ENCODE measurements around the gene NME2.
"Not testable (repeated sequence)": the region's sequence is repeated elsewhere in the genome, so short reads cannot be mapped to it uniquely, and the experiment has no call there.

The NME2 gene

GRCh38 chr17:51153210-51154072 lies 12.8 kb upstream of the NME2 start, which contains the start of gene NME1:
TSS of gene NME1 (plus strand) at chr17:51153559. CDS start at chr17:51155655, 2,096 bp downstream.
- DNase-seq, result peak; percentile 98

GRCh38 chr17:51154176-51154575 lies 12.0 kb upstream of the NME2 start:
- no peak for DNase-seq

- no peak for DNase-seq
Measured at GRCh38 chr17:51155416-51155815, 10.8 kb upstream of the NME2 start.

GRCh38 chr17:51159604-51160003 lies 6.6 kb upstream of the NME2 start:
- no peak for DNase-seq

GRCh38 chr17:51161541-51161940 lies 4.7 kb upstream of the NME2 start:
- no peak for DNase-seq

GRCh38 chr17:51164911-51165679 lies 1.1 kb upstream of the NME2 start:
- no peak for DNase-seq

- DNase-seq, result peak; percentile 77
Measured at GRCh38 chr17:51165680-51166197, 472 bp upstream of the NME2 start.

- peak; percentile 38 for DNase-seq
Measured at GRCh38 chr17:51166987-51167931, 1.0 kb downstream of the NME2 start.

- DNase-seq, result no peak
Measured at GRCh38 chr17:51169340-51169739, 3.1 kb downstream of the NME2 start.

- no peak for DNase-seq
Measured at GRCh38 chr17:51170736-51171135, 4.5 kb downstream of the NME2 start.

GRCh38 chr17:51172030-51172429 lies 5.8 kb downstream of the NME2 start:
- not testable (repeated sequence) for DNase-seq

GRCh38 chr17:51180486-51180885 lies 14.3 kb downstream of the NME2 start:
- no peak for DNase-seq

- no peak for DNase-seq
Measured at GRCh38 chr17:51184124-51184523, 17.9 kb downstream of the NME2 start.

GRCh38 chr17:51185763-51186332 lies 19.6 kb downstream of the NME2 start:
- no peak for DNase-seq

GRCh38 chr17:51188271-51188833 lies 22.1 kb downstream of the NME2 start:
- DNase-seq, result no peak

- DNase-seq, result no peak
Measured at GRCh38 chr17:51189162-51189561, 23.0 kb downstream of the NME2 start.

- no peak for DNase-seq
Measured at GRCh38 chr17:51189628-51190027, 23.4 kb downstream of the NME2 start.

- no peak for DNase-seq
Measured at GRCh38 chr17:51191895-51192294, 25.7 kb downstream of the NME2 start.

- no peak for DNase-seq
Measured at GRCh38 chr17:51197754-51198153, 31.5 kb downstream of the NME2 start.

- no peak for DNase-seq
Measured at GRCh38 chr17:51200295-51200694, 34.1 kb downstream of the NME2 start.

GRCh38 chr17:51200846-51201245 lies 34.6 kb downstream of the NME2 start:
- DNase-seq, result no peak

- DNase-seq, result peak; percentile 4
Measured at GRCh38 chr17:51203838-51204237, 37.6 kb downstream of the NME2 start.
